NCI-H1092 (cell line): ENCODE results near the gene APOBEC3B.
"Not testable (repeated sequence)": the region's sequence is repeated elsewhere in the genome, so short reads cannot be mapped to it uniquely, and the experiment has no call there.

Source experiments
- DNase-seq: peaks from one replicate; lab custom pipeline; 2025; lab: John Stamatoyannopoulos, UW

The APOBEC3B gene

DNA sequence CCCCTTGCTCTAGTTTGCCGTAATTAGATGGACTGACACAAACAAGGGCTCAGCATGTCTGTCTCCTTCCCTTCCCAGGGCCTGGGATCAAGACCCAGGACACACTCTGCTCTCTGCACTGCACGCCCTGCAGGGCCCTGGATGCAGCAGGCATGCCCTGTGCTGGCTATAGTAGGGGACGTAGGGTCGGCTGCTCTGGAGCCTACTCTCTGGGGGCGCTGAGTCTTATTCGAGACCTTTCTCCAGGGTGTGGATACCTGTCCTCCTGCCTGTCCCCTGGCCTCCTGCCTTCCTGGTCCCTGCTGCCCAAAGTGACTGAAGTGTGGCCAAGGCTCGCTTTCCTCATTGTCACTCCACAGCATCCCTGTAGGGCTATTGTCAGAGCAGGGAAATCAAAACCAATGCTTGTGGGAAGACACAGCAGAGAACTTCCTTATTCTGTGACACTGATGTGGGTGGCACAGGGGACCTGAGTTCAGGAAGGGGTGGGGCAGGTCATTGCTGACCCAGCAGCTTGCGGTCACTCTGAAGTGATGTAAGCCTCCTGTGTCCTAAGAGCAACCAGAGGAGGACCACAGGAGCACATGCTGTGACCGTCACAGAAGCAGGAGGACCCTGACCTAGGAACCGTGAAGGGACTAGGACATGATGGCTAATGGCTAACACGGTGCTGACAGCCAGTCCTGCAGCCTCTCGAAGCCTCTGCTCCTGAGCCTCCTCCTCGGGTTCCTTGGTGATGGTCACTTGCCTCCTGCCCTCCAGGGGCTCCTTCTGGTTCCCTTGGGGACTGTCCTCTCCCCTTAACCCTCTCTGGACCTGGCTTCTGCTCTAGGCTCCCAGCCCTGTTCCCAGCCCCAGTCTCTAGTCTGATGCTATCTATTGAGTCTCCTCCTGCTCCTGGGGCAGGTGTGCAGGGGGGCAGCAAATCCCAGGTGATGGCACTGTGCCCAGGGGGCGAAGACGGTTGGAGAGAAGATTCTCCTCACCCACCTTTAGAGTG lies 14.4 kb upstream of the APOBEC3B start:
- no peak for DNase-seq

- DNase-seq: no peak
These were observed 13.3 kb upstream of the APOBEC3B start for GRCh38 chr22:38968801-38969200.

- no peak for DNase-seq
These were observed 11.6 kb upstream of the APOBEC3B start for GRCh38 chr22:38970551-38970950.

DNA sequence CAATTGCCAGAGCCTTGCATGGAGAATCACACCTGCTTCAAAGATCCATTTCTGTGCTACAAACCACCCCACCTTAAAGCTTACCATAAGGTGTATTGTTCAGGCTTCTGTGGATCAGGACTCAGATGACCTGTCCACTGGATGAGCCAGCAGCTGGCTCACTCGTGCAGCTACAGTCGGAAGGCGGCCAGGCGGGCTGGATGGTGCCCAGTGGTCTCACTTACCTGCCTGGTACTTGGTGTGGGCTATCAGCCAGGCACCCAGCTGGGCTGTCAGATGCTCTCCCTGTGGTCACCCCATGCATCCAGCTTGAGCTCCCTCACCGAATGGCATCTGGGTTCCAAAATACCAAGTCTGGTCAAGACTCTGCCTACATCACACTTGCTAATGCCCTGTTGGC lies 10.9 kb upstream of the APOBEC3B start:
- DNase-seq: no peak

DNA sequence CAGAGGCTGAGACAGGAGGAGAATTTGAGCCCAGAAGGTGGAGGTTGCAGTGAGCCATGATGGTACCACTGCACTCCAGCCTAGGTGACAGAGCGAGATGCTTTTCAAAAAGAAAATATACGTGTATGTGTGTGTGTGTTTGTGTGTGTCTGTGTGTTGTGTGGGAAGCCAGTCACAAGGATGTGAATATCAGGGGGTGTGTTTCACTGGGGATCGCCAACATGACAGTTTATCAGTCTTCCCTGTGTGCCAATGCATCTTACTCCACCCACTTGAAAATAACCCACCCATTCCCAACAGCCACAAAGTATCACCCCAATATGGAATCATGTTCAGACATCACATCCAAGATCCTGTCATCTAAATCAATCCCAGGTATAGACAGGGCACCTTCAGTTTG lies 10.4 kb upstream of the APOBEC3B start:
- no peak for DNase-seq

DNA sequence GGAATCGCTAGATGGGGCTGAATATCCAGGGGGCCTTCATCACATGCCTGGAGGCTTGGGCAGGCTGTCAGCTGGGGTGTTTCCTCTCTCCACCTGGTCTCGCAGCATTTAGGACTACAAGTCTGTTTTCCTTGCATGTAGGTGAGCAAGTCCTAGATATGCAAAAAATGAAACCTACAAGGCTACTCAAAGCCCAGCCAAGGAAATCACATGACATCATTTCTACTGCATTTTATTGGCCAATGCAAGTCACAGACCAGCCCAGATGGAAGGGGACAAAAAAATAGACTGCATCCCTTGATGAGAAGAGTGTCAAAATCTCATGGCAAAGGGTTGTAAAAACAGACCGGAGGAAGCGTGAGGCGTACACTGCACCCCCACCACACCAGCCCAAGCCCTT lies 9.6 kb upstream of the APOBEC3B start:
- no peak for DNase-seq

DNA sequence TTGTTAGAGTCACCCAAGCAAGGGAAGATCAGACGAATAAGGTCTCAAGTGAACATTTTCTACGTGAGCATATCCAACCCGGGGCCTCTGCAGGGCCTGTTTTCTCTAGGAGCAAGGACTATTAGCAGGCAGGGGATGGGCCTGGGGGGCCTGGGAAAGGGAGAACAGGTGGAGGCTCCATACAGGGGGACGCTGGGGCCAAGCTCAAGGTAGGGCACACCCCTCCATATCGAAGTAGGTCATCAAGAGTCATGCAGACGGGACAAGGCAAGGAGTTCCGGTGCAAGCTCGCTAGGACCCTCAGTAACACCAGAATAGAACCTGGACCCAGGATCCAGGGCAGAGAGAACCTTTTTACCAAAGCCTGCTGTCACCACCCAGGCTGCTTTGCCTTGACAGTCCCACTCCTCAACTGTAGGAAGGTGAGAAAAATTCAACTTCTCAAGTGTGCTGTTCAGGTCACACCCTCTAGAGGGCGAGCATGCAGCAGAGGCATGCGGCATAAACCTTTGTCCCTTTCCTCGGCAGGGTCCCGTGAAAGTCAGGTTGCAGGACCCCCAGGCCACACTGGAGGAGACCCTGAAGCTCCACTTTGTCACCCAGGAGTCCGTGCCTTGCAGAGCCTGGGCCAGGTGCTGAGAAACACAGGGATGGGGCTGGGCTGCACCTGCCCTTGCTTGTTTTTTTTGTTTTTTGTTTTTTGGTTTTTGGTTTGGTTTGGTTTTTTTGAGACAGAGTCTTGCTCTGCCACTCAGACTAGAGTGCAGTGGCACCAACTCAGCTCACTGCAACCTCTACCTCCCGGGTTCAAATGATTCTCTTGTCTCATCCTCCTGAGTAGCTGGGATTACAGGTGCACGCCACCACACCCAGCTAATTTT lies 8.6 kb upstream of the APOBEC3B start:
- DNase-seq: no peak

GRCh38 chr22:38974170-38974825 lies 7.8 kb upstream of the APOBEC3B start:
- no peak for DNase-seq

- DNase-seq: no peak
These were observed 7.3 kb upstream of the APOBEC3B start for GRCh38 chr22:38974826-38975175.

- DNase-seq: not testable (repeated sequence)
These were observed 4.9 kb upstream of the APOBEC3B start for GRCh38 chr22:38977289-38977688.

- not testable (repeated sequence) for DNase-seq
These were observed 1.6 kb upstream of the APOBEC3B start for GRCh38 chr22:38980587-38980986.

DNA sequence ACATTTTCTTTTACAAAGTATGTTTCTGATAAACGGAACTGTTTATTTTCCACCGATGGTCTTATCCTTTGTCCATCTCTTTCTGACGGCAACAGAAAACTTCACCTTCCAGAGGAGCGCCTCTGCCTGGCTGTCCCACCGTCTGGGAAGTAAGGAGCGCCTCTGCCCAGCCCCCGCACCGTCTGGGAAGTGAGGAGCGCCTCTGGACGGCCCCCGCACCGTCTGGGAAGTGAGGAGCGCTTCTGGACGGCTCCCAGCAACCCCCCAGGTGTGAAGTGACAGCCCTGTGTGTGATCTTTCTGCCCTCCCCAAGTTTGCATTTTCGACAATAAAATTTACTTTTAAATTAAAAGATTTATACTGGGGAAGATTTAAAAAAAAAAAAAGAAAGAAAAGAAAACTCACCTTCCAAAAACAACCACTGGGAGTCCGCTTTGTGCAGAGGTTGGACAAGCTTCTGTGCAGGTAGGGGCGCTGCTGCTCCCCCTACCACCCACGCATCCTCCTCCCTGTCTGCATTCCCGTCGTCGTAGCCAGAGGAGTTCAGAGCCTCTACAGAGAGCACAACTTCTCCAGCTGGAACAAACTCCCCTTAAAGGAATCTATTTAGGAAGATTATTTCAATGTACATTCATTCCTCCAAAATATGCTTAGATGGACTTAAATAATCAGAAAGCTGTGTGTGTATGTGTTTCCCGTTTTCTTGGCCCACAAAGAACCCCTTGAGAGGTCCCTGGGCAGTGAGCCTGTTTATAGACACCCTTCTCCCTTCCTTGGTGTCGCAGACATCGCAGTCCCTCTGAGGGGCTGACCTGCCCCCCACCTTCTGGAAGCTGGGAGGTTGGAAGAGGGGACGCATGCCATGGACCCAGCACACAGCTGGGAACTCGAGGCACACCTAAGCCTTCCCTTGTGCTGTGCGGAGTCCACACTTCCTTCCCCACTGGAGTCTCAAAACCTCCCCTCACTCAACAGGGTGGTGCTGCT lies 849 bp upstream of the APOBEC3B start:
- DNase-seq: no peak

GRCh38 chr22:38984224-38984623 lies 2.1 kb downstream of the APOBEC3B start:
- no peak for DNase-seq

DNA sequence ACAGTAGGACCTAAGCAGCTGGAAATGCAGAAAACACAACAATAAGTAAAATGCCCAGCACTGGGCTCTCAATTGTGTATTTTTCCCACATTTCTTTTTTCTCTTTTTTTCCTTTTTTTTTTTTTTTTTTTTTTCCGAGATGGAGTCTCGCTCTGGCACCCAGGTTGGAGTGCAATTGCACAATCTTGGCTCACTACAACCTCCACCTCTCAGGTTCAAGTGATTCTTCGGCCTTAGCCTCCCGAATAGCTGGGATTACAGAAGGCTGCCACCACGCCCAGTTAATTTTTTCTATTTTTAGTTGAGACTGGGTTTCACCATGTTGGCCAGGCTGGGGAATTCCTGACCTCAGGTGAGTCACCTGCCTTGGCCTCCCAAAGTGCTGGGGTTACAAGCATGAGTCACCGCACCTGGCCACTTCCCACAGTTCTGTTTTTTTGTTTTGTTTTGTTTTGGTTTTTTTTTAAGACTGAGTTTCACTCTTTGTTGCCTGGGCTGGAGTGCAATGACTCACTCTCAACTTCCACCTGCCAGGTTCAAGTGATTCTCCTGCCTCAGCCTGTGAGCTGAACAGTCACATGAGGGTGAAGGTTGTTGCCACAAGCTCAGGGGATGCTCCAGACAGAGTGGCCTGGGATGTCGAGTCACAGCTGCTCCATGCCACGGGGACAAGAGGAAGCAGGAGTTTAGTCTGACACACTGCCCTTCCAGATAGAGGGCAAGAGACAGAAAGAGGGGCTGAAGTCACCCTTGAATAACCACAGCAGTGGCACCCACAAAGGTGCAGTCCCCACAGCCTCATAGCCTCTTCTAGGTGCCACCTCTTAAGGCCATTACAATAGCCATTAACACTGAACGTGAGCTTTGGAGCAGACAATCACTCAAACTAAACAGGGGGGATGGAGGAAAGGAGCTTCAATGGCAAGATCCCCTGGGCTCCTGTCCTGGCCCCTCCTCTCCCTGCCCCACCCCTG lies 2.9 kb downstream of the APOBEC3B start:
- DNase-seq: not testable (repeated sequence)

- DNase-seq: no peak
These were observed 4.5 kb downstream of the APOBEC3B start for GRCh38 chr22:38986629-38987028.

GRCh38 chr22:38987171-38987895 lies 5.2 kb downstream of the APOBEC3B start:
- DNase-seq: no peak

- DNase-seq: no peak
These were observed 7.3 kb downstream of the APOBEC3B start for GRCh38 chr22:38989466-38989865.

- DNase-seq: not testable (repeated sequence)
These were observed 10.8 kb downstream of the APOBEC3B start for GRCh38 chr22:38992871-38993371.

DNA sequence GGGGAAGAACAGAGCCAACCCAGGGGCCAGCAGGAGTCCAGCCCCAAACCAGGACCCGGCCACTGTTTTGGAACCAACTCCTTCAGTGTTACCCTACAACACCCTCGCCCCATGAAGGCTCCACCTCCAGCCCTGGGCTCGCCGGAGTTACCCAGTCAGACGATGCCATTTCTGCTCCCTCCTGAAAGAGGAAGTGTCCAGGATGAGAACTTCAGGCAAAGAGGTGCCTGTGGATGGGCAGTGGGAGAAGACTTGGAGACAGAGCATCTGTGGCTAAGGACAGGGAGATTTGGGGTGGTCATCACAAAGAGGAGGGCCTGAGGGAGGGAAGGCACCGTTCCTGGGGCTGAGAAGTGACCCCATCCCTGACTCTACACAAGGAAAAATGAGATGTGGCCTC lies 14.0 kb downstream of the APOBEC3B start:
- no peak for DNase-seq
